ENCODE measurements around the gene TRABD. TPM values are rescaled to one million over a fixed set of nuclear protein-coding genes. Genes with fewer than 3 reads are reported as not detected.
A peak's percentile ranks its signal among the peaks of the same experiment; 100 is the strongest.

TRABD gene
- total RNA-seq, 1 experiment from 2014 or later, result 57.3 TPM

GRCh38 chr22:50200461-50201190, 14.9 kb downstream of the TRABD start, which contains the start of gene SELENOO:
Gene SELENOO, plus strand, starts transcription at chr22:50201011. Its CDS starts 26 bp downstream, at chr22:50201037.
- Mint-ChIP-seq H3K36me3 (ENCODE audit: insufficient read depth, unreplicated experiment) (peaks cover 81% of the 10 kb centered on the region), H3K9me3 (ENCODE audit: low read depth, unreplicated experiment) (no peaks in the 10 kb centered on the region), H3K27me3 (ENCODE audit: unreplicated experiment) (no peaks in the 10 kb centered on the region), H3K4me1 (ENCODE audit: low read depth, unreplicated experiment) (peaks cover 16% of the 10 kb centered on the region), H3K27ac (ENCODE audit: unreplicated experiment) (peak within 1 kb of the TSS; percentile 47), H3K4me3 (ENCODE audit: low read depth, unreplicated experiment) (peak within 1 kb of the TSS; percentile 76)
- no peak for TF ChIP-seq CTCF (IDR thresholded peaks at IDR 0.05; ENCODE audit: unreplicated experiment)
- CTCF ChIA-PET, result no interaction called here
- intact Hi-C loops (cut with micrococcal nuclease; ENCODE audit: unreplicated experiment), result no loop called here
- DNase-seq, result peak; percentile 93
- BruUV-seq (replicated peaks), result TSS peak; percentile 69

- BruUV-seq (replicated peaks), result no TSS peak
- peak; percentile 33 for DNase-seq
- no peaks in the 10 kb centered on the region for H3K27me3 Mint-ChIP-seq (ENCODE audit: unreplicated experiment)
- TF ChIP-seq CTCF (IDR thresholded peaks at IDR 0.05; ENCODE audit: unreplicated experiment), result no peak
- CTCF ChIA-PET, result interaction anchor here (0.6 kb wide), 1 partner anchor 107 kb away, joined by 5 read pairs; no protein-coding TSS in a partner anchor
- H3K27ac Mint-ChIP-seq (ENCODE audit: unreplicated experiment), result no peak overlapping the region
- intact Hi-C loops (cut with micrococcal nuclease; ENCODE audit: unreplicated experiment), result no loop called here
- no peaks in the 10 kb centered on the region for H3K9me3 Mint-ChIP-seq (ENCODE audit: low read depth, unreplicated experiment)
- H3K4me1 Mint-ChIP-seq (ENCODE audit: low read depth, unreplicated experiment), result peaks cover 16% of the 10 kb centered on the region
- peak overlapping the region; percentile 76 for H3K4me3 Mint-ChIP-seq (ENCODE audit: low read depth, unreplicated experiment)
- peaks cover 88% of the 10 kb centered on the region for H3K36me3 Mint-ChIP-seq (ENCODE audit: insufficient read depth, unreplicated experiment)
Observed at GRCh38 chr22:50201191-50202129, 15.7 kb downstream of the TRABD start.

- Mint-ChIP-seq H3K4me3 (ENCODE audit: low read depth, unreplicated experiment) (peak overlapping the region; percentile 76), H3K36me3 (ENCODE audit: insufficient read depth, unreplicated experiment) (peaks cover 92% of the 10 kb centered on the region), H3K27ac (ENCODE audit: unreplicated experiment) (no peak overlapping the region), H3K27me3 (ENCODE audit: unreplicated experiment) (no peaks in the 10 kb centered on the region), H3K9me3 (ENCODE audit: low read depth, unreplicated experiment) (no peaks in the 10 kb centered on the region), H3K4me1 (ENCODE audit: low read depth, unreplicated experiment) (peaks cover 16% of the 10 kb centered on the region)
- no peak for DNase-seq
- CTCF ChIA-PET, result no interaction called here
- no peak for TF ChIP-seq CTCF (IDR thresholded peaks at IDR 0.05; ENCODE audit: unreplicated experiment)
- no TSS peak for BruUV-seq (replicated peaks)
- intact Hi-C loops (cut with micrococcal nuclease; ENCODE audit: unreplicated experiment), result no loop called here
Observed at GRCh38 chr22:50202130-50202666, 16.5 kb downstream of the TRABD start.

- BruUV-seq (replicated peaks), result no TSS peak
- intact Hi-C loops (cut with micrococcal nuclease; ENCODE audit: unreplicated experiment), result no loop called here
- no peak for TF ChIP-seq CTCF (IDR thresholded peaks at IDR 0.05; ENCODE audit: unreplicated experiment)
- Mint-ChIP-seq H3K4me1 (ENCODE audit: low read depth, unreplicated experiment) (peaks cover 16% of the 10 kb centered on the region), H3K27me3 (ENCODE audit: unreplicated experiment) (no peaks in the 10 kb centered on the region), H3K27ac (ENCODE audit: unreplicated experiment) (no peak overlapping the region), H3K36me3 (ENCODE audit: insufficient read depth, unreplicated experiment) (peaks cover 90% of the 10 kb centered on the region), H3K9me3 (ENCODE audit: low read depth, unreplicated experiment) (no peaks in the 10 kb centered on the region), H3K4me3 (ENCODE audit: low read depth, unreplicated experiment) (no peak overlapping the region)
- CTCF ChIA-PET, result no interaction called here
- no peak for DNase-seq
Observed at GRCh38 chr22:50203288-50203687, 17.6 kb downstream of the TRABD start.

Measured in Calu3 (cell line).